ENCODE data around the gene ISG15.
"Not testable (repeated sequence)": the region's sequence is repeated elsewhere in the genome, so short reads cannot be mapped to it uniquely, and the experiment has no call there.

ISG15 gene

DNA sequence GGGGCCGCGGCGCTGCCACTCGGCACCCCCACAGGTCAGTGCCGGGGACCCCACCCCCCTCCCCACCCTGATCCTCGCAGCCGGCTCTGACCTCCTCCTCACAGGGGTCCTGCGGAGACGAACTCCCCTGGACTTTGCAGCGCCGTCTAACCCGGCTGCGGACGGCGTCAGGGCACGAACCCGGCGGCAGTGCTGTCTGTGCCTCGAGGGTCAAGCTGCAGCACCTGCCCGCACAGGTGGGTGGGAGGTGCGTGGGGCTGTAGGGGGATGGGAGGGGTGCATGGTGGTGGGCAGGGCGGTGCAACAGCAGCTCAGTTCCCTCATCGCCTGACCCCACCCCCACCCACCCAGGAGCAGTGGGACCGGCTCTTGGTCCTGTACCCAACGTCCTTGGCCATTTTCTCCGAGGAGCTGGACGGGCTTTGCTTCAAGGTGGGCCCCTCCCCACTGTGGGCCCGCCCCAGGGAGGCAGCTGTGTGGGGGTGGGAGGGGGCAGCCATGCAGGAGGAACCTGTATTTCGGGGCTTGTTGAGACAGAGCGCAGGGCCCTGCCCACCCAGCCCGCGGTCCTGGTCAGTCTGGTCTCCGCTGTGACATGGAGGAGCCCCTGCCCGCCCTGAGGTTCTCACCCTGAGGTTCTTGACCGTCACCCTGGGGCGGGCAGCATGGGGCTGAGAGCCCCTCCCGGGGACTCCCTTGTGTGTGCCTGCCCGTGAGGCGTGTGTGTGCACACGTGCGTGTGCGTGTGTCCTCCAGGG, 42.1 kb upstream of the ISG15 start:
- TF ChIP-seq JUND (IDR thresholded peaks at IDR 0.05; ENCODE audit: low read depth) = no peak
- no peak for DNase-seq (ENCODE audit: low read depth in 1 of 2, low spot score in 1 of 2)
- in situ Hi-C loops (cut with HindIII; ENCODE audit: low pct_unique_long_range_greater_than_20kb, low sequenced_read_pairs) = no loop called here

DNA sequence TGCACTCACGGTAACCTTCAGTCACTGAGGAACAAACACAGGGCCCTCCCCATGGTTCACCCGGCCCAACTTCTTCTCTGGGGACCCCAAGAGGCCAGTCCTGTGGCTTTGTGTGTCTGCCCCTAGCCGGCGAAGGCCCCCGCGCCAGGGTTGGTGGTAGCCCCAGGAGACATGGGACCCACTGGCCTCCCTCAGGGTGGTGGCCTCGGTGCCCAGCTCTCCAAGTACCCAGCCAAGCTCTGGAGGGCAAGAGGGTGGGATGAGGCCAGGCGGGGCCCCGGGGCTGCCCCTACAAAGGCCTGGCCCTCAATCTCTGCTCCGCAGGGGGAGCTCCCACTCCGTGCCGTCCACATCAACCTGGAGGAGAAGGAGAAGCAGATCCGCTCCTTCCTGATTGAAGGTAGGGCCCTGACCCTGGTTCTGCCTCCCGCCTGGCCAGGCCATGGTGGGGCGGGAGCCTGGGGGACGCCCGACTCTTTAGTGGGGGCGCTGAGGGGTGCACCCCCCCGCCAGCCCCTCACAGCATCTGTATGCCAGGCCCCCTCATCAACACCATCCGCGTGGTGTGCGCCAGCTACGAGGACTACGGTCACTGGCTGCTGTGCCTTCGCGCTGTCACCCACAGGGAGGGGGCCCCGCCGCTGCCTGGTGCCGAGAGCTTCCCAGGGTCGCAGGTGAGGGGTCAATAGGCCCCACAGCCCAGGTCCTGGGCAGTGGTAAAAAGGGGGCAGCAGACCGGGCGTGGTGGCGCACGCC, 41.4 kb upstream of the ISG15 start:
- no peak for TF ChIP-seq JUND (IDR thresholded peaks at IDR 0.05; ENCODE audit: low read depth)
- in situ Hi-C loops (cut with HindIII; ENCODE audit: low pct_unique_long_range_greater_than_20kb, low sequenced_read_pairs) = no loop called here
- no peak for DNase-seq (ENCODE audit: low read depth in 1 of 2, low spot score in 1 of 2)

DNA sequence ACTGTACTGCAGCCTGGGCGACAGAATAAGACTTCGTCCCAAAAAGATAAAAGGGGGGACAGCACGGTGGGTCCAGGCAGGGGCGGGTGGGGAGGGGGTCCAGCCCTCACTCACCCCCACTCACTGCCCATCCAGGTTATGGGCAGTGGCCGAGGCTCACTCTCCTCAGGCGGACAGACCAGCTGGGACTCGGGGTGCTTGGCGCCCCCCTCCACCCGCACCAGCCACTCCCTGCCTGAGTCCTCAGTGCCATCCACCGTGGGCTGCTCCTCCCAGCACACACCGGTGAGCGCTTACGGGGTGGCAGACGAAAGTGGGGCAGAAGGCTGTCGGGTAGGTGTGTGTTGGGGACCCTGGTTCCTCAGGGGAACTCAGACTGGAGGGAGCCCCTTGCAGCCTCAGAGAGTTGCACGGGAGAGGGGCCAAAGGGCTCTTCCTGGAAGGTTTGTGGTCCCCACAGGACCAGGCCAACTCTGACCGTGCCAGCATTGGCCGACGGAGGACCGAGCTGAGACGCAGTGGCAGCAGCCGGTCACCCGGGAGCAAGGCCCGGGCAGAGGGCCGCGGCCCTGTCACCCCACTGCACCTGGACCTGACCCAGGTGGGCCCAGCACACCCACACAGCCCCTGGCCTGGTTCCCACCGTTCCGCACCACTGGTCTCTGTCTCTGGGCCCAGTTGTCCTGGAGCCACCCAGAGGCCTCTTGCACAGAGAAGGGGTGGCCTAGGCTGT, 40.4 kb upstream of the ISG15 start:
- no peak for TF ChIP-seq JUND (IDR thresholded peaks at IDR 0.05; ENCODE audit: low read depth)
- DNase-seq (ENCODE audit: low read depth in 1 of 2, low spot score in 1 of 2) = no peak
- in situ Hi-C loops (cut with HindIII; ENCODE audit: low pct_unique_long_range_greater_than_20kb, low sequenced_read_pairs) = no loop called here

DNA sequence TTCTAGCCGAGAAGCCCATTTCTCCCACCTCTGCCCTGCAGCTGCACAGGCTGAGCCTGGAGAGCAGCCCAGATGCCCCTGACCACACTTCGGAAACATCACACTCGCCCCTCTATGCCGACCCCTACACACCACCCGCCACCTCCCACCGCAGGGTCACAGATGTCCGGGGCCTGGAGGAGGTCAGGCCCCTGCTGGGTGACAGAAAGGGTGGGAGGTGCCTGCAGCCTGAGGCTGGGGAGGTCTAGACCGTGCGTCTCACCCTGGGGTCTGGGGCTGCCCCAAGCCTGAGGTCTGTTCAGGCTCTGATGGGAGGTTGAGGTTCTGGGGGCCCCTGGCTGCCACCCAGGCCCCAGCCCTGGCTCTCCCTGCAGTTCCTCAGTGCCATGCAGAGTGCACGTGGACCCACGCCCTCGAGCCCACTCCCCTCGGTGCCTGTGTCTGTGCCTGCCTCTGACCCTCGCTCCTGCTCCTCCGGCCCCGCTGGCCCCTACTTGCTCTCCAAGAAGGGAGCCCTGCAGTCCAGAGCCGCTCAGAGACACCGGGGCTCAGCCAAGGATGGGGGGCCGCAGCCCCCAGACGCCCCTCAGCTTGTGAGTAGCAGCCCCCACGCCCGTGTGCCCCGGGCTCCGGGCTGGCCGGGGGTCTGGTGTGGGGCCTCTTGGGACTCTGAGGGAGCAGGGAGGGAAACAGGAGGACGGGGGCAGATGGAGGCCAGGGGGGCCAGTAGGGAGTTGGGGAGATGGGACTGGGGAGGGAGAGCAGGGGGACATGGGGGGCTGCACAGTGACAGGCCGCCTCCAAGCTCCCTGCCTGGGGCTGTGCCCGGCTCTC, 39.6 kb upstream of the ISG15 start:
- DNase-seq (ENCODE audit: low read depth in 1 of 2, low spot score in 1 of 2) = no peak
- no peak for TF ChIP-seq JUND (IDR thresholded peaks at IDR 0.05; ENCODE audit: low read depth)
- in situ Hi-C loops (cut with HindIII; ENCODE audit: low pct_unique_long_range_greater_than_20kb, low sequenced_read_pairs) = no loop called here

DNA sequence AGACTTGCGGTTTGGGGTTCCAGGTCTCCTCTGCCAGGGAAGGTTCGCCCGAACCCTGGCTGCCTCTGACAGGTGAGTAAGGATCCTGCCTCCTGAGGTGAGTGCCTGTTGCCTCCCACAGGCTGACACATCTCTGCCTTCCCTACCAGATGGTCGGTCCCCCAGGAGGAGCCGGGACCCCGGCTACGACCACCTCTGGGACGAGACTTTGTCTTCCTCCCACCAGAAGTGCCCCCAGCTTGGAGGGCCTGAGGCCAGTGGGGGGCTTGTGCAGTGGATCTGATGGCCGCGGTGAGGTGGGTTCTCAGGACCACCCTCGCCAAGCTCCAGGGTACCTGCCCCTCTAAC, 39.0 kb upstream of the ISG15 start:
- DNase-seq (ENCODE audit: low read depth in 1 of 2, low spot score in 1 of 2) = no peak
- no peak for TF ChIP-seq JUND (IDR thresholded peaks at IDR 0.05; ENCODE audit: low read depth)
- in situ Hi-C loops (cut with HindIII; ENCODE audit: low pct_unique_long_range_greater_than_20kb, low sequenced_read_pairs) = no loop called here

DNA sequence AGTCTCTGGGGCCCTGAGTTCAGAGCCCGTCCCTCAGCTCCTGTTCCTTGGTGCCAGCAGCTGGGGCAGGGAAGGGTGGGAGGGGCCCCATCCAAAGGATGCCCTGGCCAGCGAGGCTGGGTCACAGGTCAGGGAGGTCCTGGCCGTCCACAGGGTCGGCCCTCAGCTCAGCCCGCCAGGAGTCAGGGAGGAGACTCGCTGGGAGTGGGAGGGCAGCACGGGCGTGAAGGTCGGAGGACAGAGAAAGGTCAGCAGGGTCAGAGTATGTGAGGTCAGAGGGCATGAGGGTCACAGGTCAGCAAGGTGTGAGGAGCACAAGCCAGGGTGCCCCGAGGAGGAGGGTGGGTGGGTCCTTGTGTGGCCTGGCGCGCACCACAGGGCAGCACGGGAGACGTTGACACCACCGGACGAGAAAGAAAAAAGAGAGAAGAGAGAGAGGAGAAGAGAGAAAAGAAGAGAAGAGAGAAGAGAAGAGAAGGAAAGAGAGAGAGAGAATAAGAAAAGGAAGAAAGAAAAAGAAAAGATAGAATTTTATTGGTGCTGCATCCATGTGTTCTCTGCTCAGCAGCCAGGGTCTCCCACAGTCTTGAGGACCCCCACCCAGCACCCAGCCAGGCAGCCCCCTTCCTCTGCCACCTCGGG, 38.5 kb upstream of the ISG15 start:
- in situ Hi-C loops (cut with HindIII; ENCODE audit: low pct_unique_long_range_greater_than_20kb, low sequenced_read_pairs) = no loop called here
- TF ChIP-seq JUND (IDR thresholded peaks at IDR 0.05; ENCODE audit: low read depth) = no peak
- DNase-seq (ENCODE audit: low read depth in 1 of 2, low spot score in 1 of 2) = no peak

DNA sequence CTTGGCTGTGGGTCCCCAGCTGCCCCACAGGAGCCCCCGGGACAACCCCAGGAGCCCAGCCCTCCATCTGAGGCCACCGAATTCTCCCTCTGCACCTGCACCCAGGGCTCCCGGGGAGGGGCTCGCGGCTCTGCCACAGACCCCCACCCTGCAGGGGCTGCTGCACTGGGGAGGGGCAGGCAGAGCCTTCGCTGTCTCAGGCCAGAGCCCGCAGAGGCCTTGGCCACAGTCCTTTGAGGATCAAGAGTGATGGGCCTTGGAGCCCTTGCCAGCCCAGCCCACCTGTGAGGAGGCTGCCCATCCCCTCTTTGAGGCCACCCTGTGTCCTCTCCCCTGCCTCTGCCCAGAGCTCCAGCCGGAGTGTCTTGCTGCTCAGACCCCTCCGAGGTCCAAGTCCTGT, 37.9 kb upstream of the ISG15 start:
- in situ Hi-C loops (cut with HindIII; ENCODE audit: low pct_unique_long_range_greater_than_20kb, low sequenced_read_pairs) = no loop called here
- no peak for DNase-seq (ENCODE audit: low read depth in 1 of 2, low spot score in 1 of 2)
- no peak for TF ChIP-seq JUND (IDR thresholded peaks at IDR 0.05; ENCODE audit: low read depth)

DNA sequence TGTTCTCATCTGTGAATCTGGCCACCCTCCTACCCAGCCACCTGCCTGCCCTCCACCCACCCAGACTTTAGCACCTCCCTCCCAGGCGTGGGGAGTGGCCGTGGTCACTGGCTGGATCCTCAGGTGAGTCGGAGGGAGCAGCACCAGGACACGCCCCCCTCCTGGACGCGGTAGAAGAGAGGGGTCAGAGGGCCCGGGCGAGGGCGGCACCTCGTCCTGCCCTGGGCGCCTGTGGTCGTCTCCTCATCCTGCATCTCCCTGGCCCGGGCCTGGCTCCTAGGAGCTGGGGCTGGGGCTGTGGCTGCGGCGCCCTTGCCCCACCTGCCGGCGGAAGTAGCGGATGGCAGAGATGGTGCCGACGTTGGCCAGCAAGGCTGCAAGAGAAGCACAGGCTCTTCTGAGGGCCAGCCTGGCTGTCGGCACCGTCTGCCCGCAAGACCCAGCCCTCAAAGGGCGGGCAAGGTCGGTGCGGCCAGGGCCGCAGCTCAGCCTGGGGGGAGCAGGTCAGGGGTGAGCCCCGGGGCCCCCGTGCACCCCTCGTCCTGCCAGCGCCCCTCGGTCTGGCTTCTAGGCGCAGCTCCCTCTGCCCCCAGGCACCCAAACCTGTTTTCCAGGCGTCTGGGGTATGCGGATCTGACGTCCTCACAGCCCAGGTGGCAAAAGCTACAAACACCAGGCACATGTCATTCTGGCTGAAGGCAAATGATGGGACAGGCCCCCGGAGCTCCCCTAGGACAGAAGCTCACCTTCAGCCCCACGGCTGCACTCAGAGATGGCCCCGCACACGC, 37.2 kb upstream of the ISG15 start:
- DNase-seq (ENCODE audit: low read depth in 1 of 2, low spot score in 1 of 2) = peak; percentile 80 to 93
- in situ Hi-C loops (cut with HindIII; ENCODE audit: low pct_unique_long_range_greater_than_20kb, low sequenced_read_pairs) = no loop called here
- TF ChIP-seq JUND (IDR thresholded peaks at IDR 0.05; ENCODE audit: low read depth) = no peak

DNA sequence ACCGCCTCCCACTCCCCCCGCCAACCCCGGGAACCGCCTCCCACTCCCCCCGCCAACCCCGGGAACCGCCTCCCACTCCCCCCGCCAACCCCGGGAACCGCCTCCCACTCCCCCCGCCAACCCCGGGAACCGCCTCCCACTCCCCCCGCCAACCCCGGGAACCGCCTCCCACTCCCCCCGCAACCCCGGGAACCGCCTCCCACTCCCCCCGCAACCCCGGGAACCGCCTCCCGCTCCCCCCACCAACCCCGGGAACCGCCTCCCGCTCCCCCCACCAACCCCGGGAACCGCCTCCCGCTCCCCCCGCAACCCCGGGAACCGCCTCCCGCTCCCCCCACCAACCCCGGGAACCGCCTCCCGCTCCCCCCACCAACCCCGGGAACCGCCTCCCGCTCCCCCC, 36.5 kb upstream of the ISG15 start:
- DNase-seq (ENCODE audit: low read depth in 1 of 2, low spot score in 1 of 2); in situ Hi-C loops (cut with HindIII; ENCODE audit: low pct_unique_long_range_greater_than_20kb, low sequenced_read_pairs): not testable (repeated sequence)

DNA sequence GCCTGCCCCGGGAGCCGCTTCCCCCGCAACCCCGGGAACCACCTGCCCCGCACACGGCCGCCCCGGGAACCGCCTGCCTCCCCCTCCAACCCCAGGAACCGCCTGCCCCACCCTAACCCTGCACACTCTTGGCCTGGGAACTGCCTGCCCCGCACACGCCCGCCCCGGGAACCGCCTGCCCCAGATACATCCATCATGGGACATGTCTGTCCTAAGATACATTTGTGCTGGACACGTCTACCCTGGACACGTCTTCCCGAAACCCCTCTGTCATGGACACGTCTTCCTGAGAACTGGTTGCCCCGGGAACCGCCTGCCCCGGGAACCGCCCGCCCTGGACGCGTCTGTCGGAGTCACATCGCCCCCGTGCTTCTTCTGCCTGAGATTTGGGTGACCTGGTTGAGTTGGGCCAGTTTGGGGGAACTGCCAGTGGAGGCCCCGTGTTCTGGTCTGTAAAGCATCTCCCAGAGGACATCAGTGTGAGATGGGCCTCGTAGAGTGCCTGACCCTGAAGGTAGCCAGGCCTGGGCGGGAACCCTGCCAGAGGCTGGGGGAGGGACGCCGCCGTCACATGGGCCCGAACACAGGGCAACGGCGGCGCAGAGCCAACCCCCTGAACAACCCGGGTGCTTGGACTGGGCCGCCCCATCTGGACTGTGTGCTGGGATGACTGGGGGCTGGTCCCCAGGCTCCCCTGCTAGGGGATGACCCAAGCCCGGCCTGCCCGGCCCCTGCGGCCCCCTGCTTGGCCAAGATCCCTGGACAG, 35.0 kb upstream of the ISG15 start:
- in situ Hi-C loops (cut with HindIII; ENCODE audit: low pct_unique_long_range_greater_than_20kb, low sequenced_read_pairs) = no loop called here
- TF ChIP-seq JUND (IDR thresholded peaks at IDR 0.05; ENCODE audit: low read depth) = no peak
- DNase-seq (ENCODE audit: low read depth in 1 of 2, low spot score in 1 of 2) = peak in 1 of 2 experiments; percentile 47

Data from T47D (cell line).